Fibroblast of peridontal ligament (primary cell): ENCODE data around the gene VANGL2.

Experiments
- DNase-seq: peaks from one replicate; pipeline ENCODE4 v3.0.0-alpha.2; 2010; ENCODE audit errors: extremely low read depth

The VANGL2 gene

DNA sequence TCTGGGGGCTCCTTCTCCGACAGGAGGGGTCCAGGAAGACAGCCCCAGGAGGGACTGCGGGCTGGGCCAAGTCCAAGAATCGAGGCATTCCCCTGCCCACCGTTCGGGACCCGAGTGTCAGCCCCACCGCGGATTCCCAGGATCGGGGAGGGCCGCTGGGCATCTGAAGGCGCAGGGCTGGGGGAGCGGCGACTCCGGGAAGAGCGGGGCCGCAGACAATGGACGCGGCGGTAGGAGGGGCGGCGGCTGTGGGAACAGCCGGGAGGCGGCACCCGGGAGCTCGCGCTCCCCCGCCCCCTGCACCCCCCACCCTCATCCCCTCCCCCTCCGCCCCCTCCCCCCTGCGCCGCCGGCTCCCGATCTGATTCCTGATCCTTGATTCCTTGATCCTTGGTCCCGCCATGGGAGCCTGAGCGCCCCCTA lies at the start of gene VANGL2:
VANGL2 (plus strand) TSS at position 342 of the 423 bp plus-strand sequence. CDS start 15,274 bp downstream, outside the sequence.
- no peak for DNase-seq

DNA sequence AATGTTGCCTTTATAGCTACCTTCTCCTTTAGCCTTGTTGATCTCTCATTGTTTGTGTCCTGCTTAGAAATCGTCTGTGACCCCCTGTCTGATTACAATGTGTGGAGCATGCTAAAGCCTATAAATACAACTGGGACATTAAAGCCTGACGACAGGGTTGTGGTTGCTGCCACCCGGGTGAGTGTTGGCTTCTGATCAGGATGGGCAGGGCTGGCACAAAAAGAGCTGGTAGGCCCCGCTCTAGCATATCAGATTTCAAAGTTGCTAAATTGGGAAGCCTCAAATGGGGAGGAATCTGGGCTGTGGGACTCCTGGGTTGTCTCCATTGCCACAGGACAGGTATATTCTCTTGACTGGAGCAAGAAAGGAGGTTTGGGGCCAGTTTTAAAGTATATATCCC lies 48.7 kb upstream of the VANGL2 start:
- no peak for DNase-seq

DNA sequence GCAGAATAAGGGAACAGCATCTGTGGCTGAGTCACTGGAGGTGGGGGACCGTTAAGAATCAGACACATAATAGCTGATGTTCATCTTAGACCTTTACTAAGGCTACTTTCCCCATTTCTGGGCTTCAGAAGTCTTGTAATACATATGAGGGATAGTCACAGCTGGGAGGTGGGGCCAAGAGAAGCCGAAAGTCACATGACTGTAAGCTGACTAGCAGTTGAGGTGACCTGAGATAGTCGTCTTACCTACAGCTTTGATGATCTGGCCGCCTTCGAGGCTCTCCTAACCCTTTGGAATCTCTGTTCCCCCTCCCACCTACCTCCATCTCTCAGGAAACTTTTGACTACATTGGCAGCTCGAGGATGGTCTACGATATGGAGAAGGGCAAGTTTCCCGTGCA lies 47.8 kb upstream of the VANGL2 start:
- DNase-seq, result no peak

DNA sequence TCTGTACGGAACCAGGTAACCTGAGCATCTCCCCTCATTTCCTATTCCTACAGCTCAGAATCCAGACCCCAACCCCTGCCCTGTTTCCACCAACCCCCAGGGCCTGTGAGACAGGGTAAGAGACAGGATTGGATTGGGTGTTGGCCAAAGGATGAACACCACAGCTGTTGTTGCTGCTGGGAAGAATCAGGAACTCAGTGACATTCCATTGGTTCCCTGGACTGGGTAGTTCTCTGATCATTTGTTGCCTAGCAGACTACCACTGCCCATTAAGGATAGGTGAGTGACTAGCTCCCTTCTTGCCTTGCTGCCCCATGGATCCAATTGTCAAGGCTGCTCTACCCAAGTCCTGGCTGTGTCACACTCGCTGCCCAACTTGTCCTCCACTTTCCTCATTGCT lies 47.1 kb upstream of the VANGL2 start:
- no peak for DNase-seq

DNA sequence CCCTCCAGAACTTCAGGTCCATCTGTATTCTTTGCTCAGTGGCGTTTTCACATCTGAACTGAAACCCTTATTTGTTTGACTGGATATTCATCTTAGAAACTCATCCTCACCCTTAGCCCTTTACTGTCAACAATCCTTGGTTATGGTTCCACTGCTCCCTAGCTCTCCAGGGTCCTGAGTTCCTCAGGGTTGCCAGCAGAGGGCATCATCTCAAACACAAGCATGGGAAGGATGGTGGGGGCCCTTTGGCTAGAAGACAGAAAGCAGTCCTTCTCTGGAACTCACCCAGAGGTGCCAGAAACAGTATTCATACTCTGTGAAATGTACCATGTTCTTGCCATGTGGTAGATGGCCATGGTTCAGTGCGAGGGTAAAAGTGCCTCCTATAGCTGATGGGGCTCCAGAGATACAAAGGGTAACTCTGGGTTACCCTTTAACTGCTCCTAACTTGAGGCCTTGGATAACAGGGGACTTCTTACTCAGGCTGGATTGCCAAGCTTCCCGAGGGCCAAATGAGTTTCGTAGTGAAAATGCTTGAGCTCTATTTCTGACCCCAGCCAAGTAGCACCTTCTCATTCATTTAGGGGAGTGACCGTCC lies 45.9 kb upstream of the VANGL2 start:
- DNase-seq, result no peak

DNA sequence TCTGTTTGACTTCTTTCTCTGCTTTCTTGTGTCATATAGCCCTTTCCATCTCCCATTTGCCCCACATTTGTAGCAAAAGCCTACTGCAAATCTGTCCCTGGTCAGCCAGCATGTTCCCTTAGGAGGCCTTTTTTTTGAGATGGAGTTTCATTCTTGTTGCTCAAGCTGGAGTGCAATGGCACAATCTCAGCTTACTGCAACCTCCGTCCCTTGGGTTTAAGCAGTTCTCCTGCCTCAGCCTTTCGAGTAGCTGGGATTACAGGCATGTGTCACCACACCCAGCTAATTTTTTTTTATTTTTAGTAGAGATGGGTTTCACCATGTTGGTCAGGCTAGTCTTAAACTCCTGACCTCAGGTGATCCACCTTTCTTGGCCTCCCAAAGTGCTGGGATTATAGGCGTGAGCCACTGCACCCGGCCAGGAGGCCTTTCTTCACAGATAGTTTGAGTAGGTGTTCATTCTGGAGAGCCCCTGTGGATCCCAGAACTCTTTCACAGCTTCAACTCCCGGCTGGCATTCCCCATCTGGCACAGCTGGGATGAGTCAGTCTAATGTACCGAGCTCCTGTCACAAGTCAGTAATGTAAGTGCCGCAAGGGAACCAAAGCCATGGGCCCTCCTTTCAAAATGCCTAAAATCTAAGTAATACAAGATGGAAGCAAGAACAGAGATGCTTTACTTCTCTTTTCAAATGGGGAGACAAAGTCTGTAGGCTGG lies 42.9 kb upstream of the VANGL2 start:
- no peak for DNase-seq

DNA sequence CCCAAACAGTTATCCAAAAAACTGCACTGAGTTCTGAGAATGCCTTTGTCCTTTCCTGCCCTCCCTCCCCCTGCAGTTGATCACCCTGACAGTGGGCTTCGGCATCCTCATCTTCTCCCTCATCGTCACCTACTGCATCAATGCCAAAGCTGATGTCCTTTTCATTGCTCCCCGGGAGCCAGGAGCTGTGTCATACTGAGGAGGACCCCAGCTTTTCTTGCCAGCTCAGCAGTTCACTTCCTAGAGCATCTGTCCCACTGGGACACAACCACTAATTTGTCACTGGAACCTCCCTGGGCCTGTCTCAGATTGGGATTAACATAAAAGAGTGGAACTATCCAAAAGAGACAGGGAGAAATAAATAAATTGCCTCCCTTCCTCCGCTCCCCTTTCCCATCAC lies 42.3 kb upstream of the VANGL2 start:
- no peak for DNase-seq

DNA sequence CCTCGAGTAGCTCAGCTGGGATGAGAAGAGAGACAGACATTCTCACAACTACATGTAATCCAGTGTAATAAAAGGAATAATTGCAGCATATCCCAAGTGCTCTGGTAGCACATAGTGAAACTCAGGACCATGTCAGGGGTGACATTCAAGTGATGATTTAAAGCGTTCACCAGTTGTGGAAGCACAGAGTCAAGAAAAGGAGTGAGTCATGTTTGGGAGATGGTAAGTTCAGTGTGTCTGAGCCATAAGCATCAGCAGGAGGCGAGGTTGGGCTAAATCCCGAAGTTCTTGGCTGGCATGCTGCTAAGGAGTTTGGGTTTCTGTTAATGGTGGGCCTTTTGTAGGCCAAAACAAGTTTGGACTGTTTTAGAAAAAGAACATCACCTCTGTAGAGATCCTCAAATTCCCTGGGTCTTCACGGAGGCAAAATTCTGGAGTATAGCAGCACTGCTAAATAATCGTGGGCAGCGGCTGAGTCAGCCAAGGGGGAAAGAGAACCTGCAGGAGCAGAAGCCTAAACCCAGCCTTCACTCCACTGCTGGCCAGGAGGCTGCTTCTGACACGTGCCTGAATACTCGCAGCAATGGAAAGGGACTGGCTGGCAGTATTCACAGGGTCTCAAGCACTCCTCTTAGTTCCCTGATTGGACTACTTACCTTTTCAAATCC lies 40.7 kb upstream of the VANGL2 start:
- peak; percentile 26 for DNase-seq

DNA sequence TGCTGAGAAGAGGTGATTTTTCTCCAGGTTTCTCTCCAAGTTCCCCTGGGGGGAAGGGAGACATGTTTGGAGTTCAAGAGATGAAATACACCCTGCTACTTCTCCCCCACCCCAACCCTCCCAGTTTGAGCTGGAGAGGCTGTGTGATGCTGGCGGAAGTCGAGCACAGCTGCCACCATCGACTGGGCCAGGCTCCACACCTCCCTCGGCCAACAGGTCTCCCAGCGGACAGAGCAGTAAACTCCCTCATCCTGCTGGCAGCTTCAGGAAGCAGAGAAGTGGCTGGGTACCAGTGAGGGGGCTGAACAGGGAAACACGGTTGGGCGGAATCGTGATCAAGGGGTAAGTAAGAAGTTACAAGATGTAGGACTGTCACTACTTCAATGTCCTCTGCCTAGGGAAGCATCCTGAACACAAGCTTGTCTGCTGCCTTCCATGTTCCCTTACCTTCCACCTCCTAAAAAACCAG lies 40.1 kb upstream of the VANGL2 start:
- no peak for DNase-seq

DNA sequence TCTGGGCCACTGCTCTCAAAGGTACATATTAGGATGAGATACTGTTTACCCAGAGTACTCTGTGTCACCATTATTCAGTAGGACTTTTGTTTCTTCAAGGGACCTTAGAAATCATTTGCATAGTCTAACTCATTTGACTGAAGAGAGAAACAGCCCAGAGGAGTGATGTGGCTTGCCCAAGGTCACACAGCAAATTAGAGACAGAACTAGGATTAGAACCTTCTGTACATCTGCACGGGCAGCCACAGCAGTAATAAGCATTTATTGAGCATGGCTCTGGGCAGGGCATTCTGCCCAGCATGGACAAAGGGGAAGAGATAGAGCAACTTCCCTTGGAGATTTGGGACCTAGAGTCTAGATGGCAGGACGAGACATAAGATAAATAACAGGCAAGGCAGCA lies 39.2 kb upstream of the VANGL2 start:
- DNase-seq, result no peak

DNA sequence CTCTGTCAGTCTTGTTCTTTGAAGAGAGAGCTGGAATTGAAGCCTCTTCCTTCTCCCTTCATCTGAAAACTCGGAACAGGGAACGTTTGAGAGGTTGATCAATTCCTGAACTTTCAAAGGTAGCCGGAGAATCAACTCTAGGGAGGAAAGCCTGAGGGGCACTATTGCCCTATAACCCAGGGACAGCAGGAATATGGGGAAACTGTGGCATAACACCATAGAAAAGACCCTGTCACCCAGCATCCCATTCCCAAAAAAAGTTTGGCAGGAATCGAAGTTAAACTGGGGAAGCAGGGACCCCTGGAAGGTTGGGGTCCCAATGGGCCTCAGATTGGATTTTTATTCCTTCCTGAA lies 38.6 kb upstream of the VANGL2 start:
- DNase-seq, result no peak

DNA sequence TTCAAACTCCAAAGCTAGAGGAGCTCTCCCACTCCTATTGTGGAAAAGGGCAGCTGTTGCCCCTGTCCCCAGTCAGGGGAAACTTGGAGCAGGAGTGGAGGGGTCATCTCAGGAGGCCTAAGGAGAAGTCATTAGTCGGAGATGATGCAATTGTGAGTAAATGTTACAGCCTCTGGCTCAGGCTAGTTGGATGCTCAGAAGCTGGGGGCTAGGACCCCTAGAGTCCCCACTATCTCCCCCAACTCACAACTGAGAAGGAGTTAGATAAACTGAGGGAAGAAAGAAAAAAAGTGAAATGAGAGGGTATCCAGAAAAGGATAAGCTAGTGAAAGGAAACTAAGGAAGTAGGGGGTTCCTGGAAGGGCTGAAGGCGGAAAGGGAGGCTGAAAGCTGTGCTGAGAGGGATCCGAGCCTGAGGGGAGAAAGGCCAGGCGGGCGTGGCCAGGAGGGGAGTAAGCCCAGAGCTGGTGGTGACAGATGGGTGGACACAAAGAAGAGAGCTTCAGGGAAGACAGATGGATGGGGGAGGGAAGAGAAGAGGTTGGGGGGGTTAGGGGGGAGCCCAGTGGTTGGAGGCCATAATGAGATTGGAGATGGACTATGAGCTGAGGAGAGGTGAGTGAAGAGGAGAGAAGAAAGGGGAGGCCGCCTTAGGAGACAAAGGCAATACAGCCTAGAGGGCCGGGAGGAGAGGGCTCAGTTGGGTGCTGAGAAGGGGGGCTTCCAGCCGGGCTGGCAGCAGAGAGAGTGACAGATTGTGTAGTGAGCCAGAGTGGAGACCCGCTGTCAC lies 38.0 kb upstream of the VANGL2 start:
- no peak for DNase-seq

DNA sequence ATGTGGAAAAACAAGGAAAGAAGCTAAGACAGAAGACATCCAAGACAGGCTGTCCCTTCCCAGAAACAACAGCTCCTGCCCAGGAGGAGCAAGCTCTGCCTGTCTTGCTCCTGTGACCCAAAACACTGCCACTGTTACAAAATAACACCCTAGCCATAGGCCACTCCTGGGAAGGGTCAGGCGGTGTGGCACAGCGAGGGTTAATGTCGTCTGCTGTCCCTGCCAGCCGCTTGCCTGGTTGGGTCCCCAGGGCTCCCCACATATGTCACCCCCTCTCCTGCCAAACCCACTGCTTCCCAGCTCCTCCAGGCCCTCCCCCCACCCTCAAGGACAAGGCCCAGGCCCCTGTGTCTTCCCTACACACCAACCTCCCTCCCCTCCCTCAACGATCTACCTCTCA lies 37.4 kb upstream of the VANGL2 start:
- DNase-seq, result no peak

DNA sequence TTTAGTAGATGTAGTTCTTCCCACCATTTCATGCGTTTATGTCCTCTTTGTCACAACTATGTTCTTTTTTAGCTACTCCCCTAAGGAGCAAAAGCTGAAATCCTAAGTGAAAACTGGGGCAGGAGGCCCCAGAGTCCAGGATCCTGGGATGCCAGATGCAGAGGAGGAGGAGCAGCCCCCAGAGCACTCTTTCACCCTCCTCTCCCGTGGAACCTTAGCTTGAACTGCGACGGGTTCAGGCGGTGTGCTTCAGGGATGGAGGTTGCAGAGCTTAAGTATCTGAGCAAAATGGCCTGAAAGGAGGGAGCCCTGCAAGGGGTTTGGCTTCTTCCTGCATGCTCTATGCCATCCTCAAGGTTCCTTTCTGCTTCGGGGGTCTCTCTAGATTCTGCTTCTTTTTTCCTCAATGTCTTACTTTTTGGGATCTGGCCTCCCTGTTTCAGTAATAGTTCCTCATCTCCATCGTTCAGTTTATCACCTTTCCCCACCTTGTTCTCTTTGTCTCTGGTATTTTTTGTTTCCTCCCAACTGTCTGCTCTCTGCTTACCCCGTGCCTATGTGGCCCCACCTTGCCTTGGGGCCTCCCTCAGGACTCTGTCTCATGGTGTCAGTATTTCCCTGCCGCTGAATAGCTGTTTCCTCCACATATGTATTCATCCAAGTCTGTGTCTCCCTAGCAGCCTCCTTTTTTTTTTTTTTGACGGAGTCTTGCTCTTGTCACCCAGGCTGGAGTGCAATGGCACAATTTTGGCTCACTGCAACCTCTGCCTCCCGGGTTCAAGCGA lies 36.2 kb upstream of the VANGL2 start:
- no peak for DNase-seq

DNA sequence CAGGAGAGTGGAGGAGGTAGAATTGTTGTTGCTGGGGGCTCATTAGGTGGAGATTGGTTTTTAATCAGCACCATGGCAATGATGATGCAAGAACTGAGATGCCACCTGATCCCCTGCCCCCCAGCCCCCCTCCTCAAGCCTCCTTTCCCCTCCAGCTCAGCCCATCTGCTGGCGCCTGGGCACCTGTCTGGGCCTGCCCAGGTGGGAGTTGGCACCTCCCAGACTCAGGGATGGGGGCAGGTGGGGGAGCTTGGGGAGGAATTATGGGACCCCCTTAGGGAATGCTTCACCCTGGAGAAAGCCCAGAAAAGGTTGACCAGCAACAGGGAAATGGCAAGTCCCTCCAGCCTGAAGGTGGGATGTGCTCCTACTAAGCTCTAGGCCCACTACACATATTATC lies 35.0 kb upstream of the VANGL2 start:
- no peak for DNase-seq

DNA sequence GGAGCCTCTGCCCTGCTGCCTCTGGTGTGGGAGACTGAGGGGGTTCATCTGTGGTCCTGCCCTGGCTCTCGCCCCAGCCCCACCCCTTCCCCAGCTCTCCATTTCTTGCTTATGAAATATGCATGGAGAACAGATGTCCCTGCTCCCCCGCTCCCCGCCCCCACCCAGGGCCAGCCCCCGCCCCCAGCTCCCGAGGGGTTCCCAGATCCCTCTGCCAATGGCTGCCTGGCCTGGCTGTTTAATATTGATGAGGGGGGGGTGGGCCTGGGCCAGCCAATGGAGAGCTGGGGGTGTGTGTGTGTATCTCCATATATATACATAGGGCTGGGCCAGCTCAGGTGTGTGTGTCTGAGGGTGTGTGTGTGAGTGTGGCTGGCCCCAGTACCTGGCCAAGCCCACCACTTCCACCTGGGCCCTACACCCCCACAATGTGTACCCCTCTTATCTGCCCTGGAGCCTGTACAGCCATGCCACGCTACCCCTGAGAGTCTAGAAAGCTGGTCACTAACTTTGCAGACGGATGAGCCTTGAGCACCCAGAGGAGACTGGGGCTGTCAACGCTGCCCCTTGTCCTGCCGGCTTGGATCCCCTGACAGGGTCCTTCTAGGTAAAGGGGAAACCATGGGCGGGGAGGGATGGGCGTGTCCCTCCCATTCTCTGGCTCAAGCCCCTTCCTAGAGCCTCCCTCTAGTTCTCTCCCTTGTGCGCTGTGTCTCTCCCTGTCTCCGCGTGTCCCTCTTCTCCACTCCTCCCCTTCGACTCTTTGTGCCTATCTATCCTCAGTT lies 33.4 kb upstream of the VANGL2 start, which contains the start of gene NHLH1:
NHLH1 (plus strand) TSS at position 341 of the 785 bp plus-strand sequence. CDS start 3,661 bp downstream, outside the sequence.
- no peak for DNase-seq

DNA sequence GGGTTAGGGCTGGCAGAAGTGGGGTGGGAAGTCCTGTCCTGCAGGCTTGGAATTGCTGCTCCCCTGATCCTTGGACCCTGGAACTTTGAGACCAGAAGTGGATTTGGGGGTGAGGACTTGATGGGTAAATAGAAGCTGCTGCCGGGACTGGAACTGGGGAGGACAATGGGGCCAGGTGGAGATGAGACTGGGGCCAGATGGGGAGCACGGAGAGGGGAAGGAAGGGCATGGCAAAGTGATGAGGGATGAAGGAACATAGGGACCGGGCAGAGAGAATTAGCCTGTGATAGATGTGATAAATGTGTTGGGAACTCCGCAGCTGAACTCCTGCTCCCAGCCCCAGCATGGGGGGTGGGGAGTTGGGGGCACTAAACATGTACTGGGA lies 32.9 kb upstream of the VANGL2 start:
- DNase-seq, result no peak

DNA sequence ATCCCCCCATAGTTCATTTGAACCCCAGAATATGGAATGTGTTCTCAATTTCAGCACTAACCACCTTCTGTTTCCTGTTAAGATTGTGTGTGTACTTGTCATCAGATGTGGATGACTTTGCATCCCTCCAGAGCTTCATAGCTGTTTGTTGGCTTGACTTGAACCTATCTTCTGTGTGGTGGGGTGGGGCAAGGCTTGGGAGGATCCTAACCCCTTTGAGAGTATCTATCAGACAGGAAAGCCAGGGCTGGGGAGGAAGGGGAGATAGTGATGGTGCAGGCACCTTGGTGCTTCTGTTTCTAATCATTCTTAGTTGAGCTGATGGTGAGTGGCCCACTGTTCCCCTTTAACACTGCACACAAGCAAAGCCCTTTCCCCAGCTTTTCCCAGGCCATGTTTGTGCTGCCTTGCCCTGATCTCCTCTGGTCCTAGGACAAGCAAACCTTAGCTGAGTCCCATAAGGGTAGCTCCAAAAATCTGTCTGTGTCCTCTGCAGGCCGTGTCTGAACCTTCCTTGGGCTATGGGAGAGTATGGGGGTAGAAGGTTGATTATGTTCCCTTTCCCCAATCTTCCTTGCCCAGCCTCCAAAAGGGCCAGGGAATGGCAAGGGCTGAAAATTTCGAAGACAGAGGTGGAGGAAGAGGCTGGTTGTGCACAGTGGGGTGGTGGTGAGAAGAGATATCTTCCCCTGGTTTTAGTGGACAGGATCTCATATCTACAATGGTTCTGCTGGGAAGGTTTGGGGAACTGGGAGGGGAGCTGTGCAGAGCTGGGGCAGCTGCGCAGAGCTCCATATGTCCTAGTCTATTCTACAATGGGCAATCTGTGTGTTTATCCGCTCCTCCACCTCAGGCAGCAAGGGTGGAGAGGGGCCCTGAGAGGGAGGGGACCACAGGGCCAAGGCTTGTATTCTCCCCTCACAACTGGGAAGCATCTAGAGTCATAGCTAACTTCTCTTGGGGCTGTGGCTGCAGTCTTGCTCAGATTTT lies 32.1 kb upstream of the VANGL2 start:
- no peak for DNase-seq

DNA sequence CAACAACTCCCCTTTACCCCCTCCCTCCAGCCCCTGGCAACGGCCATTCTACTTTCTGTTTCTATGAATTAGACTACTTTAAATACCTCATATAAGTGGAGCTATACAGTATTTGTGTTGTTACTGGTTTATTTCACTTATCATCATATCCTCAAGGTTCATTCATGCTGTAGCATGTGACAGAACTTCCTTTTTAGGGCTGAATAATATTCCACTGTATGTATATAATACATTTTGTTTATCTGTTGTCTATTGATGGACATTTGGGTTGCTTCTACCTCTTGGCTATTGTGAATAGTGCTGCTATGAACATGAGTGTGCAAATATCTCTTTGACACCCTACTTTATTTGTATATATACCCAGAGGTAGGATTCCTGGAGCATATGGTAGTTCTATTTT lies 31.3 kb upstream of the VANGL2 start:
- DNase-seq, result no peak
